ENCODE measurements around the gene SLC2A9.

GRCh38 chr4:9841072-9841471 lies 180.2 kb downstream of the SLC2A9 start:
- no peak for TF ChIP-seq CTCF (IDR thresholded peaks at IDR 0.05; ENCODE audit: poor library complexity)
- TF ChIP-seq EZH2 (IDR thresholded peaks at IDR 0.05; ENCODE audit: borderline replicate concordance), result no peak
- TF ChIP-seq EZH2phosphoT487 (IDR thresholded peaks at IDR 0.05; ENCODE audit: low read depth, severe bottlenecking, unreplicated experiment), result no peak

Data from hepatocyte (in vitro differentiated cells).